ENCODE results near the gene HBM. TPM values are rescaled to one million over a fixed set of nuclear protein-coding genes. Genes with fewer than 3 reads are reported as not detected.

HBM gene, protein sequence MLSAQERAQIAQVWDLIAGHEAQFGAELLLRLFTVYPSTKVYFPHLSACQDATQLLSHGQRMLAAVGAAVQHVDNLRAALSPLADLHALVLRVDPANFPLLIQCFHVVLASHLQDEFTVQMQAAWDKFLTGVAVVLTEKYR
- not detected in 2 replicates for total RNA-seq

DNA sequence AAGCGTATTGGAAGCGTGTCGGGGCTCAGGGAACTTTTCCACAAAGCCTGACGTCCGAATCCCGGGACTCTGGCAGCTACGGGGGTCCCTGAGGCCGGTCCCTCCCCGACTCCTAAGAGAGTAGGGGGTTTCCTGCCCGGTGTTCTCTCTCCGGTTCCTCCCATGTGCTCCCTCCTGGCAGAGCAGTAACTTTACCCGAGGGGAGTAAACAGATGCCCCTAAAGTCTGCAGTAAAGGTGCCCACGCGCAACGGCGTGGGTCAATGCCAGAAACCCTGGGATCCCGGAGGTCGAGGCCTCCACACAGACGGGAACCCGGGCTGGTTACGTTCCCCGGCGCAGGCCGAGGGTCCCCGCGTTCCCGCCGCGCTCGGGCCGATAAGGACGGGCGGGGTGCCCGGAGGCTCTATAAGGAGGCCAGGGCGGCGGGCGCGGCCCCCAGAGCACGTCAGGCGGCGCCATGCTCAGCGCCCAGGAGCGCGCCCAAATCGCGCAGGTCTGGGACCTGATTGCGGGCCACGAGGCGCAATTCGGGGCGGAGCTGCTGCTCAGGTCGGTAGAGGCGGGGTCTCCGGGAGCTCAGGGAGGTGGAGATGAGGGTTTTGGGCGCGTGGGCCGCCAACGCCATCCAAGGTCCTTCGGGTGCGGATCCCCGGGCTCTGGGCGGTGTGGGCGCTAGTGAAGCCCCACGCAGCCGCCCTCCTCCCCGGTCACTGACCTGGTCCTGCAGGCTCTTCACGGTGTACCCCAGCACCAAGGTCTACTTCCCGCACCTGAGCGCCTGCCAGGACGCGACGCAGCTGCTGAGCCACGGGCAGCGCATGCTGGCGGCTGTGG lies at the start of gene HBM:
HBM (plus strand) TSS at position 440 of the 836 bp plus-strand sequence; CDS start at position 460, 20 bp downstream.

GRCh38 chr16:152141-153128 lies 13.3 kb upstream of the HBM start, which contains the start of gene HBZ:
Gene HBZ, plus strand, starts transcription at chr16:152644. Its CDS starts 266 bp downstream, at chr16:152910.

GRCh38 chr16:172374-172941 lies 6.7 kb downstream of the HBM start, which contains the start of gene HBA2:
Gene HBA2, plus strand, starts transcription at chr16:172876. Its CDS starts 37 bp downstream, at chr16:172913.

GRCh38 chr16:176477-177382 lies 11.0 kb downstream of the HBM start, which contains the start of gene HBA1:
Gene HBA1, plus strand, starts transcription at chr16:176680. Its CDS starts 37 bp downstream, at chr16:176717.

DNA sequence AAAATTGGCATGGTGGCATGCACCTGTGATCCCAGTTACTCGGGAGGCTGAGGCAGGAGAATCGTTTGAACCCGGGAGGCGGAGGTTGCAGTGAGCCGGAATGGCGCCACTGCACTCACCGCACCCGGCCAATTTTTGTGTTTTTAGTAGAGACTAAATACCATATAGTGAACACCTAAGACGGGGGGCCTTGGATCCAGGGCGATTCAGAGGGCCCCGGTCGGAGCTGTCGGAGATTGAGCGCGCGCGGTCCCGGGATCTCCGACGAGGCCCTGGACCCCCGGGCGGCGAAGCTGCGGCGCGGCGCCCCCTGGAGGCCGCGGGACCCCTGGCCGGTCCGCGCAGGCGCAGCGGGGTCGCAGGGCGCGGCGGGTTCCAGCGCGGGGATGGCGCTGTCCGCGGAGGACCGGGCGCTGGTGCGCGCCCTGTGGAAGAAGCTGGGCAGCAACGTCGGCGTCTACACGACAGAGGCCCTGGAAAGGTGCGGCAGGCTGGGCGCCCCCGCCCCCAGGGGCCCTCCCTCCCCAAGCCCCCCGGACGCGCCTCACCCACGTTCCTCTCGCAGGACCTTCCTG lies 14.4 kb downstream of the HBM start, which contains the start of gene HBQ1:
HBQ1 (plus strand) TSS at position 359 of the 575 bp plus-strand sequence; CDS start at position 387, 28 bp downstream.

Other genes with a start within 250 kb of the HBM start
- gene POLR3K, start 112.4 kb upstream of the HBM start, total RNA-seq, result 2.5 and 2.7 TPM in 2 replicates
- gene SNRNP25, start 112.2 kb upstream of the HBM start, total RNA-seq, result 16.4 and 20.7 TPM in 2 replicates
- gene RHBDF1, start 93.3 kb upstream of the HBM start, total RNA-seq, result 37.0 and 38.4 TPM in 2 replicates
- gene MPG, start 87.8 kb upstream of the HBM start, total RNA-seq, result 126 and 134 TPM in 2 replicates
- 22.5 and 29.2 TPM in 2 replicates for gene NPRL3, start 27.3 kb upstream of the HBM start, total RNA-seq
- not detected in 2 replicates for gene HBZ, start 13.3 kb upstream of the HBM start, total RNA-seq
- gene HBA2, start 6.9 kb downstream of the HBM start, total RNA-seq, result 4.3 TPM in 1 of 2 replicates, not detected in the other
- 11.8 TPM in 1 of 2 replicates, not detected in the other for gene HBA1, start 10.7 kb downstream of the HBM start, total RNA-seq
- 4.1 TPM in 1 of 2 replicates, not detected in the other for gene HBQ1, start 14.5 kb downstream of the HBM start, total RNA-seq
- gene LUC7L, start 63.5 kb downstream of the HBM start, total RNA-seq, result 22.5 and 26.6 TPM in 2 replicates
- gene FAM234A, start 68.8 kb downstream of the HBM start, total RNA-seq, result 87.7 and 105 TPM in 2 replicates
- 1.7 and 2.9 TPM in 2 replicates for gene RGS11, start 110.0 kb downstream of the HBM start, total RNA-seq
- 0.78 TPM in 1 of 2 replicates, not detected in the other for gene ARHGDIG, start 114.6 kb downstream of the HBM start, total RNA-seq
- gene PDIA2, start 117.2 kb downstream of the HBM start, total RNA-seq, result 0.94 TPM in 1 of 2 replicates, not detected in the other
- 19.0 and 20.7 TPM in 2 replicates for gene AXIN1, start 186.7 kb downstream of the HBM start, total RNA-seq
- gene MRPL28, start 204.6 kb downstream of the HBM start, total RNA-seq, result 55.9 and 64.4 TPM in 2 replicates
- 28.3 and 44.1 TPM in 2 replicates for gene PGAP6, start 216.0 kb downstream of the HBM start, total RNA-seq
- gene NME4, start 231.2 kb downstream of the HBM start, total RNA-seq, result 88.8 and 105 TPM in 2 replicates
- 15.5 and 19.2 TPM in 2 replicates for gene DECR2, start 235.9 kb downstream of the HBM start, total RNA-seq

Measured in cardiac ventricle fibroblast (primary cell).